ENCODE measurements around the gene CCDC174.

DNA sequence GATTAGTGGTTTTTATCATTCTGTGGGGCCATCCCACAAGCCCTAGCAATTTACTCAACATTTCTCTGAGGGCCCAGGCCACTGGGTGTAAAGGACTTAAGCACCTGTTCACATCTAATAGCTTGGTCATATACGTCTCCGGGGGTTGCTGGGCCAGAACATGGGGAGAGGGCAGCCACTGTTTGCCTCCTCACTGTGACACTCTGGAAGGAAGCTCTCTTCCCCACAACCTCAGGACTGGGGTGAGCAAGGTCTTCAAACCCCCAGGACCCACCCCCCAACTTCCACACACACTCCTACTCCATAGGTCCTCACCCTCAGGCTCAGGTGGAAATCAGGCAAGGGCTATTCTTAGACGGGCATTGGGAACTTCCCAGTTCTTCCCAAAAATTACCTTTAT lies 52.2 kb downstream of the CCDC174 start:
- TF ChIP-seq, protein P1, sequence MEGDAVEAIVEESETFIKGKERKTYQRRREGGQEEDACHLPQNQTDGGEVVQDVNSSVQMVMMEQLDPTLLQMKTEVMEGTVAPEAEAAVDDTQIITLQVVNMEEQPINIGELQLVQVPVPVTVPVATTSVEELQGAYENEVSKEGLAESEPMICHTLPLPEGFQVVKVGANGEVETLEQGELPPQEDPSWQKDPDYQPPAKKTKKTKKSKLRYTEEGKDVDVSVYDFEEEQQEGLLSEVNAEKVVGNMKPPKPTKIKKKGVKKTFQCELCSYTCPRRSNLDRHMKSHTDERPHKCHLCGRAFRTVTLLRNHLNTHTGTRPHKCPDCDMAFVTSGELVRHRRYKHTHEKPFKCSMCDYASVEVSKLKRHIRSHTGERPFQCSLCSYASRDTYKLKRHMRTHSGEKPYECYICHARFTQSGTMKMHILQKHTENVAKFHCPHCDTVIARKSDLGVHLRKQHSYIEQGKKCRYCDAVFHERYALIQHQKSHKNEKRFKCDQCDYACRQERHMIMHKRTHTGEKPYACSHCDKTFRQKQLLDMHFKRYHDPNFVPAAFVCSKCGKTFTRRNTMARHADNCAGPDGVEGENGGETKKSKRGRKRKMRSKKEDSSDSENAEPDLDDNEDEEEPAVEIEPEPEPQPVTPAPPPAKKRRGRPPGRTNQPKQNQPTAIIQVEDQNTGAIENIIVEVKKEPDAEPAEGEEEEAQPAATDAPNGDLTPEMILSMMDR (IDR thresholded peaks at IDR 0.05; ENCODE audit: low read length), result no peak
- no peak for TF ChIP-seq EZH2 (IDR thresholded peaks at IDR 0.05; ENCODE audit: borderline replicate concordance, low read length)
